Posterior vena cava (tissue), 2 donors: ENCODE results near the gene NBEA. TPM values are rescaled to one million over a fixed set of nuclear protein-coding genes. Genes with fewer than 3 reads are reported as not detected.
"Not testable (repeated sequence)": the region's sequence is repeated elsewhere in the genome, so short reads cannot be mapped to it uniquely, and the experiment has no call there.

Source experiments
- DNase-seq: peaks from one replicate; pipeline ENCODE4 v3.0.0-alpha.2; 2020; ENCODE audit warnings: low spot score
- intact Hi-C, 2 donors: fragments of 100-400 bp; cut with DNase I; formaldehyde crosslinking; loops; one replicate each; pipeline versions ENCODE4 v1.14.1 to v1.14.2; 2022 to 2023
- total RNA-seq, 2 donors: library from RNA; stranded (reverse); fragmentation: NEBNext Ultra II Directional; extraction: Animal tissue kit (Norgen Biotek cat#: 25700); gene quantifications; one replicate each; pipeline ENCODE4 v1.2.1, GENCODE V29; 2021
- donor health status: DM: yes; HTN: yes; CAD: no.
- donor health status: DM: yes; HTN: yes; CAD: no.

Gene NBEA
- total RNA-seq, 2 donors from 2014 or later, result 10.5 to 12.7 TPM

DNA sequence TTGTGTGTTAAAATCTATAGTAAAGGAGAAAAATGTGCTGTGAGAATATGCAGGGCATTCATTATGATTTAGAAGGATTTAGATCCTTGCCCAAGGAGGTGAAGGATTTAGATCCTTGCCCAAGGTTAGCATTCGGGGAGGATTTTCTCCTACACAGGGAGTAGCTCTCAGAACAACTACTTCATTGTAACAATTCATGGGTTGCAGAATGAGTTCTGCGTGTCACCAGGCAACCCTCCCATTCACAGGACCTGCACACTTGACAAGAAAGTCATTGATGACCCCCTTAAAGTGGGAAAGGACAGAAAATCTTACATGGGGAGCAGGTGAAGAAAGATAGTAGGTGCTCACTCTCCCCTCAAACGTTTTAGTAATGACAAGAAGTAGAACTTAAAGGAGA is 701.6 kb downstream of the NBEA start:
- intact Hi-C loops, result no loop called here
- DNase-seq, result no peak

DNA sequence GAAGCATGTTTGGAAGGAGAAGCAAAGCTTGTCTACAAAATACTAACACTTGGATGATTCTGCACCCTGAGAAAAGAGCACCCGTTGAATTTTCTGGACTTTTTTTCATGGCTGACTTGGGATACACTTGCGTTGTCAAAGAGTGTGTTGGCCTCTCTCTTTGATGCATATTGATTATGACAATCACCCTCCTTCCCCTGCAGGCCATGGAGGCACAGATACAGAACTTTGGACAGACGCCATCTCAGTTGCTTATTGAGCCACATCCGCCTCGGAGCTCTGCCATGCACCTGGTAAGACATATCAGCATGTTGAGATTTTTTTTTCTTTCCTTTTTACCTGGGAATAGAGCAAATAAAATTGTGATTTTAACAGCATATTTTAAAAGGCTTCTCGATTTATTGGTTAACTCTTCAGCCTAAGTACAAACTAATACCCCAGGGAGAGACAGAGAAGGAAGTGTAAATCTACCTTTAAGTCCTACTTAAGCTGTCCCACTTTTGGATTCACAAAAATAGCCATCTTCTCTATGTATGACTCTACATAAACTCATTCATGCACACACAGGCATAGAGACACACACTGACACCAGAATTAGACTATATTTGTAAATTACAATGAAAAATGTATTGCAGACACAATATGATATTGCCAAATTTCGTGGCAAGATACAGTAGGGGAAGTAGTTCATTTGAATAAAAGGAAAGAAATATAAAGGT is 704.1 kb downstream of the NBEA start:
- intact Hi-C loops, result no loop called here

DNA sequence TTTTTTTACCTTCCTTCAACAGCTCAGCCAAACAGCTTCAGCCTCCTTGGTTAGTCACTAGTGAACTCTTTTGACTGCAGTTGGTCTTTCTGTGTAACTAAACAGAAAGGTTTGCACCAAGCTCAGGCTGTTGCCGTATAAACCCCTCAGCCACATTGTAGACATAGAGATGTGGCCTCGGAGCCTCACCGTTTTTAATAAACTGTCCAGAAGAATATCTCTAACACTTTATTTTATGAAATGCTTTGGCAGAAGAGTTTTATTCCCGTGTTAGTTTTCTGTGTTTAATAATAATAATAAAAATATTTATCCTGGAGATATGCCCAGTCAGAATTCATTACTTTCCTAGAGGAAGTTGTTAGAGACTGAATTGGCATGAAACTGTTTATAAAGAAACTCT is 706.1 kb downstream of the NBEA start:
- DNase-seq, result no peak
- intact Hi-C loops, result no loop called here

More for the DNA sequence above, 704.1 kb downstream of the NBEA start:
- DNase-seq, result no peak

DNA sequence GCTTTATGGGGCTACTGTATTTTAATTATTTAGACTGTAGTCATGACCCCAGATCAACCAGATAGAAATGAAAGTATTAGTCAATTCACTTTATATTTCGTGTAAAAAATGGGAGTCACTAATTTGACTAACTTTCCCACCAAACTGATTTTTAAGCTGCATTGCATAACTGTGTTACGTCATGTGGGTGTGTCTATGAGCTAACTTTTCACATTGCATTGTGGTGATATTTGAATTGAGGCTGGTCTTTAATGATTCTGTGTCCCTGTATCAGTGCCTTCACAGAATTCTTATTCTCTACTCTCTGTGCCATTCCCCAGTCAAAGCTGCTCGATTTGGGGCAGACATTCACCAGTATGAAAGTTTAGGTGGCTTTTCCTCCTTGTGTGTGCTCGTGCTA is 707.1 kb downstream of the NBEA start:
- no peak for DNase-seq
- intact Hi-C loops, result no loop called here

DNA sequence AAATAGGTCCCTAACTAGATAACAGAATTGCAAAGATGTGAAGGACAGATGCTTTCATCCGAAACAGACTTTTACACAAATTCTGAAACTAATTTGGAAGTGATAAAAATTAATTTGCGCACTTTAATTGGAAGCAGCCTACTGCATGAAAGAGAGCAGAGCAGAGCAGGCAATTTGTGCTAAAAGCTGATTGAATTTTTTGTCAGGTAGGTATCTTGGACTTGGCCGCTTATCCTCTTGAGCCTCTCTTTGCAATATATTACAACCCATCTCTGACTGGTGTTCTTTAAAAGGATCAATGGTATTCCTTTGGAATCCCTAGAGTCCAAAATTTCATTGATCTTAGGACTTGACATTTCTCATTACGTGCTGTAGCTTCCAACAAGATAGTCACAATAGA is 717.7 kb downstream of the NBEA start:
- intact Hi-C loops, result no loop called here
- no peak for DNase-seq

DNA sequence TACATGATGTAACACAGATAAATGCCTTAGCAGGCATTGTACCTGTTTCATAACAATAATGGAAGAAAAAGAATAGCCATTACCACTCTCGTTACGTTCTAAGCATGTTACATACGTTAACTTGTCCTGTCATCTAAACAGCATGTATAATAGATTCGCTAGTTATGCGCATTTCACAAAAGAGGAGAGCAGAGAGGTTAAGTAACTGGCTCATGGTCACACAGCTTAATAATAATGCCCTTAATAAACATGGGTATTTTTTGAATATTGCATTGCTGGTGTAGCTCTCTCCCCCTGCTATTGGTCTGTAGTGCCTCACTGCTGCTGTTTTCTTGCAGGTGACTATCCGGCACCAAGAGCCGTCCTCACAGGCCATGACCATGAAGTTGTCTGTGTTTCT is 722.7 kb downstream of the NBEA start:
- DNase-seq, result no peak
- intact Hi-C loops, result no loop called here

DNA sequence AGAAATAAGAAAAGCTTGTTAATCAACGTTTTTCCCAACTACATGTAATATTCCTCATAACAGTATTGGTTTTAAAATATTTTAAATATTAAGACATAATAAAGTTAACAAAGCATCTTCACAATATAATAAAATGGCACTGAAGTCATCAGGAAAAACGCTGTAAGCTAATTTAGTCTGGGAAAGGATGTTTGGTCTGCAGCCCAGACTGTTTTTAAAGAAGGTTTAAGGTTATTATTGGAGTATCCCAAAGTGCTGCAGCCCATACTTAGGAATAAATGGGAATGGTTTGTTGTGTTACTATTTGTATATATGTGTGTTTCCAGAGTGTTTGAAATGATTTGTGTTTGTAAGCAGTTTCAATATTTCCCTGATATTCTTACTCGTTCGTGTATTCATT is 727.3 kb downstream of the NBEA start:
- no peak for DNase-seq
- intact Hi-C loops, result no loop called here

DNA sequence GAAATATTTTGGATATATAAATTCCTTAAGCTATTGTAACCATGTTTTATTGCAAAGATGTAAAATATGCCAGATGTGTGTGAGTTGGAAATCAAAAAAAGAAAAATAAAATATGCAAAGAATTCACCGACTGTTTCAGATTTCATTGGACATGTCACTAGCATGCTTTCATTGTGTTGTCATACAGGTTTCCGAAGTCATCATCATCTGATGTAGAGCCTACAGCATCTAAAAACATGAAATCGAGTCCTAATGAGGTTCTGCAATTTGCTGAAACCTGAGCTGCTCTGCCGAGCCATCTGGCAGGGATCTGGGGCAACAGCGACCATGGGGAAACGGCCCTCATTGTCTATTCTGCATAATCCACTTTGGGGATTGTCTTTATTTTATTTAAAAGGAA is 730.5 kb downstream of the NBEA start:
- no peak for DNase-seq
- intact Hi-C loops, result no loop called here

DNA sequence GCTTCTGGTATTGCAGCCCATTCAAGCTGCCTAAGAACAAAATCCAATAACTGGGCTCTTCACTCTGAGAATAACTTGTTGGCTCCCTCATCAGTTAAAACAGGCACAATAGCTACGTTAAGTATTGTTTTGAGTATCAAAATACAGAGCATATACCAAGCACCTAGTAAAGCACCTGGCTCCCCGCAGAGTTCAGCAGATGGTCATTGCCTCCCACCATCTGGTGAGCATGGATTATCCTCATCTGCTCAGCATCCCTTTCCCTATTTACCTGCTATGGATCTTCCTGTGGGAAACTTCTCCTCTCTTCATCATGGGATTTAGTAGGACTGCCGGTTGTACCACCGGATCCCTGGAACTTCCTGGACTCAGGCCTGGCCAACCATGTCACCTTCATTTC is 733.6 kb downstream of the NBEA start:
- intact Hi-C loops, result no loop called here
- DNase-seq, result no peak

DNA sequence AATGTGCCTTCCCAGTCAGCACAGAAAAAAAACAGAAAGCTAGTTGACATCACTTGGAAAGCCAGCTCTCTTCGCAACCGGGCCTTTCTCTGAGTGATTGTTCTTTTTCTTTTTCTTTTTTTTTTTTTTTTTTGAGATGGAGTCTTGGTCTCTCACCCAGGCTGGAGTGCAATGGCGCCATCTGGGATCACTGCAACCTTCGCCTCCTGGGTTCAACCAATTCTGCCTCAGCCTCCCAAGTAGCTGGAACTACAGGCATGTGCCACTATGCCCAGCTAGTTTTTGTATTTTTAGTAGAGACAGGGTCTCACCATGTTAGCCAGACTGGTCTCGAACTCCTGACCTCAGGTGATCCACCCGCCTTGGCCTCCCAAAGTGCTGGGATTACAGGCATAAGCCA is 735.8 kb downstream of the NBEA start:
- DNase-seq, intact Hi-C loops: not testable (repeated sequence)

DNA sequence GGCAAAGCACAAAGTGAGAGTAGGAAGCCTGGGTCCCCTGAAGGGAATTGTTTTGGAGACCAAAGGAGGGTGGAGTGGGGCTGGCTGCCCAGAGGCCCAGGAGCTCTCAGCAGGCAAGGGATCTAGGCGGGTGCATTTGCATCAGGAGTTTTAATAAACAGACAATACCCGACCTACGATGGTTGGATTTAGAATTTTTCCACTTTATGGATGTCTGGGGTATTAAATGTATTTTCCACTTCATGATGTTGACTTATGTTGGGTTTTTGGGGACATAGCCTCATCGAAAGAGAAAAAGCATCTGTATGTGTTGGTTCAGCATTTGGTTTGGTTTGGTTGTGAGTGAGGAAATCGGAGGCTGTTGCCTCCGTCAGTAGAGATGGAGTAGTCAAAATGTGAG is 739.6 kb downstream of the NBEA start:
- DNase-seq, result no peak
- intact Hi-C loops, result no loop called here

DNA sequence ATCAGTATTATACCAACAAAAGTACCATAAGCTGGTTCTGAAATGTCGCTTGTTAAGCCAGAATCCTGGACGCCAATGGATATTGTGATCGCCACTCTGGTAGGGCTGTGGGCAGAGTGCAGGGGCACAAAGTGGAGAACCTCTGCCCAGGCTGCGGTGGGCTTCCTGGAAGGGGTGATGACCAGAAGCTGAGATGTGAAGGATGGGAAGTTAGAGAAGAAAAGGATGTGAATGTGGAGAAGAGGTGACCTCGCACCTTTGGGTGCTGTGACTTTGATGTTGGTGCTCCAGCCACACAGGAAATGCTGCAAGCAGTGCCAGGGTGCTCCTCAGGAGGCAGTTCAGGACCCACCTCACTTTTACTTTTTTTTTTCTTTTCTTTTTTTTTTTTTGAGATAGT is 742.4 kb downstream of the NBEA start:
- intact Hi-C loops, result no loop called here
- no peak for DNase-seq

DNA sequence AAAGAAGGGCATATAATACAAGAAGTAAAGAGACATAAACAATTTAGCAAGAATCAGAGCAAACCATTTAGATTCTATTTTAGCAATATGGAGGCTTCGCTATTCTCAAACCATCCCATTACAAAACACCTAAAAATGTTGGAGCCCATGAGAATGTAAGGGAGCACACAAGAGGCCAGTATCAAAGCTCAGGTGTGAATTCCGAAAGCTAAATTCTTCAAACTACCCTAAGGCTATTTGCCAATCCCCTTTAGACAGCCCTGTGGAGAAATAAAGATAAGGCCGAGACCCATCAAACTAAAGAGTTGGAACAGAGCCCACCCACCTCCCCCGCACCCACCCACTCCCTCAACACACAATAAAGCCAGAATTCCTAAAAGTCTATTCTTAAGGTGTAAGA is 745.3 kb downstream of the NBEA start:
- DNase-seq, result no peak

DNA sequence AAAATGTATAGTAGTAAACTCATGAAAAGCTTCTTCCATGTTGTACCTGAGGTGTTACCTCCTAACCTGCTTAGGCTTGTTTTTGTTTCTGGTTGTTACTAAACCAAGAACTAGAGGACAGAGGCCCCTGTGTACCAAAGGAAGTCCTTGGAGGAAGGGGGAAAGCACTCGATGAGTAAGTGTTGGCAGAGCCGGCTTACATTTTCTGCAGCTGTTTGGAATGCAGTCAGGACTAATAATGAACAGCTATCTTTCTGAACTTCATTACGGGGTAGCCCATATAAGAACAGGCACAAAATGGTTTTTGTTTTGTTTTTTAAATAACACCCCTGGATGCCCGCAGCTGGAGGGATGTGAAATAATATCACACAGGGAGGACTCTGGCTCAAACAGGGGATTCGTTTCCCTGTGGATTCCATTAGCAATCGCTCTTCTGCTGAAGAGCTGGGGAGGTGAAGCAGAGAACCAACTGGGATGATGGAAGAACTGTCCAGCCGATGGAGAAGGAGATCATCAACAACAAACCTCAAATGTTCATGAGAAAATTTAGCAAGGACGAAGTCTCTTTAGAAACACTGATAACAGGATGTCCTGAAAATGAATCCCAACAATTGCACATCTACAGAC is 748.6 kb downstream of the NBEA start:
- intact Hi-C loops, result no loop called here
- DNase-seq, result no peak

More for the DNA sequence above, 745.3 kb downstream of the NBEA start:
- intact Hi-C loops, result no loop called here

DNA sequence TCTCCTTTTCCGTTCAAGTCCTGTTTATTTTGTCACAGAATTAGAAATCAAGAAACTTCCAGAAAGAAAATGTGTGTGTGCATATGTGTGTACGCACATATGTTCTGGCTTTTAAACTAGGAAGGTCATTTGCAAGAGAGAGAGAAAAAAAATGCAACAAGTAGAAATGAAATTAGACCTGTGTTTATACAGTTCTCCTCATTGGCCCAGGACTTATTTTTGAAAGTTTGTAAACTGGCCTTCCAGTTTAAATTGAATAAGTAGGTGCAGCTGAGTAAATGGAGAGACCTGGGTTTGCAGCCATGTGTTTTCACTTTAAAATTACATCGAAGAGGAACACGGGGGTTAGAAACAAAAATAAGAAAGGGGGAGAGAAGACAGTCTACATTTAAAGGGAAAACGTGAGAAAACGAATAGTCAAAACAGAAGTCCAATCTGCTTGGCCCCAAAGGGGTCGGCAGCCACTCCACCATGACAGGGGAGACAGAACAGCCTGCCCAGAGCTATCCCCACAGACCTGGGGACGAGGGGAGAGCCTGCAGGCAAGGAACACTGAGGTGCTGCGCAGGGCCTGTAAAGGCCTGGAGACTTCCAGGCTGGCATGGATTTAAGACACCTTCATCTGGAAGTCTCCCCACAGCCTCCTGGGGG is 751.2 kb downstream of the NBEA start:
- no peak for DNase-seq
- intact Hi-C loops, result no loop called here

DNA sequence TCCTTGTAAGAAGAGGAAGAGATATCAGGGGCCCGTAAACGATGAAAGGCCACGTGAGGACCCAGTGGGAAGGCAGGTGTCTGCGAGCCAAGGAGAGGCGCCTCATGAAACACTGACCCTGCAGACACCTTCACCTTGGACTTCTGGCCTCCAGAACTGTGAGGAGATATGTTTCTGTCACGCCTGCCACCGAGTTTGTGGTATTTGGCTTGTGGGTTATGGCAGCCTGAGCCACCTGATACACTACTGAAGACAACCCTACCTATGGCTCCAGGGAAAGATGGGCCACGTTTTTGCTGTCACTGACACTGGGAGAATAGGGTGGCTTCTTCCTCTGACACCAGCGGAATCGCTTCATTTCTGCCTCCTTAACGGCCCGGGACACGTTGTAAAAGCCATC is 752.0 kb downstream of the NBEA start:
- intact Hi-C loops, result no loop called here
- no peak for DNase-seq

DNA sequence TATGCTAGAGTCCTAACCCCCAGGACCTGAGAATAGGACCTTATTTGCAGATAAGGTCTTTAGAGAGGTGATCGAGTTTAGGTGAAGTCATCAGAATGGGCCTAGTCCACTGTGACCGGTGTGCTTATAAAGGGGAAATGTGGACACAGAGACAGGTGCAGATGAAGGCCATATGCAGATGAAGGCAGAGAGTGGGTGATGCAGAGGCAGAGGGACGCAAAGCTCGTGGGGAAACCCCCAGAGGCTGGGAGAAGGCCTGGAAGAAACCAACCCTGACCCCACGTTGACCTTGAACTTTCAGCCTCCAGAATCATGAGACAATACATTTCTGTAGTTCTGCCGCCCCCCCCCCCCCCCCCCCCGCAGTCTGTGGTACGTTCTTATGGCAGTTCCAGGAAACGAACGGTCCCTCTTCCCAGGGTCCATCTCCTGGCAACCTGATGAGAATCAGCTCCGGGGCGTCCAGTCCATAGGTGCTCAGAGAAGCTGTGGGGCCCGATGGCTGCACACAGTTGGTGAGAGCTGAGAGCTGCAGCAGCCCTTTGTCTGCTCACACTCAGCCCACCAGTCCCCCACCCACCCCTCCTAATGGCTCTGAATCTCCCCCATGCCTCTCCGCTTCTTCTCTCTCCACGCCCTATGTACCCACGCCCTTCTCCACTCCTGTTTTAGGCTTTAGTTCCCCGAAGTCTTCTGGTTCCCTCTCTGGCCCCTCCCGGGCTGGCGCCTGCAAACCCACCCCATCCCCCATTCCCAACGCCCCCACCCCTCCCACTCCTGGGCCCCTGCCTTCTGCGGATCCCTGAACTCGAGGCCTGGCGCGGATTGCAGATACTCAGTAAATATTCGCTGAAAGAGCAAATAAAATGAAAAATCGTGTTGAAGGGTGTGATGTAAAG is 752.7 kb downstream of the NBEA start:
- intact Hi-C loops, result no loop called here
- no peak for DNase-seq

DNA sequence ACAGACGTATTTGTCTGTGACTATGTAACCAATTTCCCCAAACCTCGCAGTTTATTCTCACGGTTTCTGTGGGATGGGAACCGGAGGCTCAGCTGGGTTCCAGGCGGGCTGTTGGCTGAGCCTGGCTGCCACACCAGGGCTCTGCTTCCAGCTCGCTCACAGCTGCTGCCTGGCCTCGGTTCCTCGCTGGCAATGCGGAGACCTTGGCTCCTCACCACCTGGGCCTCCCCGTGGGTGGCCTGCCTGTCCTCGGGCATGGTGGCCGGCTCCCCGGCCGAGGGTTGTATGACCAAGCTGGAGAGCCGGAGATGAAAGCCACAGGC is 753.3 kb downstream of the NBEA start:
- intact Hi-C loops, result no loop called here
- no peak for DNase-seq

DNA sequence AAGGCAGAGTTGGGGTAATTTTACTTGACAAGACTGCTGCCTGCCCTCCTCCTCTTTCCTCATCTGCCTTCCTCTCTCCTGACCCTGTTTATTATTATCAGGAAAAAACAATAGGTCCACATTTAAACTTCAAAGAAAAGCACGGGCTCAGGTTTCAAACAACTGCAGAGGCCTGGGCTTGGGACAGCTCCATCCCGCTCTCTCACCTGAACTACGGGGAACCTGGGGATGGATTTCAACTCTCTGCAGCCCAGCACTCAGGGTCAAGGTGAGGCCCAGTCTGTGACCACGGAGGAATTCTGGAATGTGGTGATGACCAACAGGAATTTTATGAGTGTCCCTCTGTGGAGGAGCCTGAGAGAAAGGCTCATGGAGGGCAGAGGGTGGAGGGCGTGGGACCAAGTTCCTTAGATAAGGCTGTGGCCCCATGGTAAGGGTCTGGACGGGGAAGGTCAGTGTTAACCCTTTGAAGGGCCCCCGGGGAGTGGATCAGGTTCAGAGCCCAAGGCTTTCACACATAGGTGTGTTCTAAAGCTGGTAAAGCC is 755.2 kb downstream of the NBEA start:
- intact Hi-C loops, result no loop called here
- DNase-seq, result no peak
